Esophagus squamous epithelium (tissue), 5 donors: Measurements from ENCODE around the gene PI4KA. TPM values are rescaled to one million over a fixed set of nuclear protein-coding genes. Genes with fewer than 3 reads are reported as not detected.
"Not testable (repeated sequence)": the region's sequence is repeated elsewhere in the genome, so short reads cannot be mapped to it uniquely, and the experiment has no call there.

ENCODE experiments used
- DNase-seq: peaks from one replicate; lab custom pipeline; 2025; lab: John Stamatoyannopoulos, UW
- H3K27ac ChIP-seq, 4 donors: fragments of 200-600 bp; sonication (generic); one replicate each; pipeline ENCODE4 v1.5.1; 2016 to 2019; ENCODE audit warnings: mild to moderate bottlenecking in 1 of 4
- H3K27me3 ChIP-seq, 4 donors: fragments of 200-600 bp; sonication (generic); 1 replicate in 3 of 4; 2 replicates in 1 of 4; pipeline versions ENCODE4 v1.5.1 to v1.6.0; 2017 to 2021; ENCODE audit warnings: antibody characterized with exemption in 1 of 4
- H3K36me3 ChIP-seq, 3 donors: fragments of 200-600 bp; sonication (generic); one replicate each; pipeline ENCODE4 v1.5.1; 2016 to 2019
- H3K4me1 ChIP-seq, 3 donors: fragments of 200-600 bp; sonication (generic); one replicate each; pipeline ENCODE4 v1.5.1; 2017 to 2019
- H3K4me3 ChIP-seq, 4 donors: fragments of 200-600 bp; sonication (generic); 1 replicate in 3 of 4; 2 replicates in 1 of 4; pipeline ENCODE4 v1.5.1; 2016 to 2019; ENCODE audit warnings: mild to moderate bottlenecking in 2 of 4, moderate library complexity in 1 of 4
- H3K9me3 ChIP-seq, 3 donors: fragments of 200-600 bp; sonication (generic); one replicate each; pipeline ENCODE4 v1.5.1; 2016 to 2019
- POLR2A ChIP-seq, 4 donors: fragments of 450-650 bp; IDR thresholded peaks; one replicate each; pipeline ENCODE4 v1.6.1; 2017; ENCODE audit warnings: antibody characterized with exemption in 4 of 4, mild to moderate bottlenecking in 4 of 4, moderate library complexity in 3 of 4
- WGBS, 2 donors: methylation state at CpG; one replicate each; pipeline ENCODE4 v1.1.5; 2018; 5-methylcytosine and 5-hydroxymethylcytosine counted together
- intact Hi-C: fragments of 100-400 bp; cut with DNase I; formaldehyde crosslinking; loops from one replicate; pipeline ENCODE4 v1.15.0; 2022
- total RNA-seq, 4 donors: library from RNA; depleted of rRNA; stranded (reverse); fragments of >200 nt; gene quantifications; one replicate each; pipeline ENCODE4 v1.1.0, GENCODE V29; 2016
- TF ChIP-seq, protein P1 (sequence below), 6 experiments: fragments of 450-650 bp in 4 of 6; fragments of 200-600 bp in 2 of 6; sonication (generic) in 2 of 6; IDR thresholded peaks; one replicate each; pipeline ENCODE4 v1.5.1; 2016 to 2019; ENCODE audit warnings: antibody characterized with exemption in 6 of 6, mild to moderate bottlenecking in 4 of 6, moderate library complexity in 4 of 6
- donor health status: DM: yes; HTN: yes; CAD: no.

PI4KA gene
- total RNA-seq, 4 donors from 2014 or later: 25.4 to 48.6 (median 33.8) TPM

DNA sequence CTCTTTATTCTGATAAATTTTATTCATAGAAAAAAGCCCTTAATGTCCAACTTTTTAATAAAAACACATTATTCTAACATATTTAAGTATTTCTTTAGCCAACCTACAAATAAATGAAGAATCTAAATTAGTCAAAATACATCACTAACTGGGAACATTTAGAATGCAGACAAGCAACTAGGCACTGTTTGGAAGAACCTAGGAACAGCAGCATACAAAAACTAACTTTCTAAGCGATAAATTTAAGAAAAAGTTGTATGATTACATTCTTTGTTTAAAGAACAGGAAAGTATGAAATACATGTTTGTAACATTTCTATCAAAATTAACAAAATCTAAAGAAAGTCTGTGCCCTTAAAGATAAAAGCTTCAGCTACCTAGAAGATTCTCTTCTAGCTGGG lies 35.3 kb downstream of the PI4KA start:
- H3K36me3 ChIP-seq: peaks cover 0 to 96% (median 22%) of the 10 kb centered on the region in 3 donors

DNA sequence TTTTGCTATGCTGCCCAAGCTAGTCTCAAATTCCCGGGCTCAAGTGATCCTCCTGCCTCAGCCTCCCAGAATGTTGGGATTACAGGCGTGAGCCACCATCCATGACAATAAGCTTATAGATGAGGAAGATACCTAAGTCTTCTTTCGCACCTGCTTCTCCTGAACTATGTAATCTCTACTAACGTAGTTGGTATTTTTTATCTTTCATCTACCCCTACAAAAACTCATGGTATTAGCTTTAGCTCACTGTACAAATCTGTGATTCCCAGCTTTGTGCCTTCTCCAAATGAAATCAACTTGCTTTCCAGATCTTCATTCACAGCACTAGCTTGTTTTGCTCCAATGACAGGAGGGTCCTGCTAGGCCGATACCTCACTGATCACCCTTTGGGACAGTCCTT lies 36.4 kb downstream of the PI4KA start:
- intact Hi-C loops: no loop called here
- H3K27me3 ChIP-seq: no peaks in the 10 kb centered on the region
- no peak for TF ChIP-seq POLR2A (IDR thresholded peaks at IDR 0.05)
- TF ChIP-seq, protein P1, sequence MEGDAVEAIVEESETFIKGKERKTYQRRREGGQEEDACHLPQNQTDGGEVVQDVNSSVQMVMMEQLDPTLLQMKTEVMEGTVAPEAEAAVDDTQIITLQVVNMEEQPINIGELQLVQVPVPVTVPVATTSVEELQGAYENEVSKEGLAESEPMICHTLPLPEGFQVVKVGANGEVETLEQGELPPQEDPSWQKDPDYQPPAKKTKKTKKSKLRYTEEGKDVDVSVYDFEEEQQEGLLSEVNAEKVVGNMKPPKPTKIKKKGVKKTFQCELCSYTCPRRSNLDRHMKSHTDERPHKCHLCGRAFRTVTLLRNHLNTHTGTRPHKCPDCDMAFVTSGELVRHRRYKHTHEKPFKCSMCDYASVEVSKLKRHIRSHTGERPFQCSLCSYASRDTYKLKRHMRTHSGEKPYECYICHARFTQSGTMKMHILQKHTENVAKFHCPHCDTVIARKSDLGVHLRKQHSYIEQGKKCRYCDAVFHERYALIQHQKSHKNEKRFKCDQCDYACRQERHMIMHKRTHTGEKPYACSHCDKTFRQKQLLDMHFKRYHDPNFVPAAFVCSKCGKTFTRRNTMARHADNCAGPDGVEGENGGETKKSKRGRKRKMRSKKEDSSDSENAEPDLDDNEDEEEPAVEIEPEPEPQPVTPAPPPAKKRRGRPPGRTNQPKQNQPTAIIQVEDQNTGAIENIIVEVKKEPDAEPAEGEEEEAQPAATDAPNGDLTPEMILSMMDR (IDR thresholded peaks at IDR 0.05): no peak
- H3K4me1 ChIP-seq: no peaks in the 10 kb centered on the region
- H3K9me3 ChIP-seq: no peaks in the 10 kb centered on the region
- H3K4me3 ChIP-seq: no peak overlapping the region
- peaks cover 0 to 98% (median 27%) of the 10 kb centered on the region in 3 donors for H3K36me3 ChIP-seq
- WGBS, 2 donors: 95 to 98% methylated on average over 5 of the region's 5 CpGs
- no peak overlapping the region for H3K27ac ChIP-seq
- DNase-seq: no peak

More for the DNA sequence above, 35.3 kb downstream of the PI4KA start:
- 80 to 93% methylated on average over 1 of the region's 1 CpG for WGBS, 2 donors
- Histone ChIP-seq H3K4me1 (no peaks in the 10 kb centered on the region), H3K9me3 (no peaks in the 10 kb centered on the region), H3K27me3 (no peaks in the 10 kb centered on the region), H3K27ac (no peak overlapping the region), H3K4me3 (no peak overlapping the region)
- no peak for DNase-seq
- intact Hi-C loops: no loop called here
- no peak for TF ChIP-seq POLR2A (IDR thresholded peaks at IDR 0.05)
- TF ChIP-seq, protein P1 (IDR thresholded peaks at IDR 0.05): no peak

DNA sequence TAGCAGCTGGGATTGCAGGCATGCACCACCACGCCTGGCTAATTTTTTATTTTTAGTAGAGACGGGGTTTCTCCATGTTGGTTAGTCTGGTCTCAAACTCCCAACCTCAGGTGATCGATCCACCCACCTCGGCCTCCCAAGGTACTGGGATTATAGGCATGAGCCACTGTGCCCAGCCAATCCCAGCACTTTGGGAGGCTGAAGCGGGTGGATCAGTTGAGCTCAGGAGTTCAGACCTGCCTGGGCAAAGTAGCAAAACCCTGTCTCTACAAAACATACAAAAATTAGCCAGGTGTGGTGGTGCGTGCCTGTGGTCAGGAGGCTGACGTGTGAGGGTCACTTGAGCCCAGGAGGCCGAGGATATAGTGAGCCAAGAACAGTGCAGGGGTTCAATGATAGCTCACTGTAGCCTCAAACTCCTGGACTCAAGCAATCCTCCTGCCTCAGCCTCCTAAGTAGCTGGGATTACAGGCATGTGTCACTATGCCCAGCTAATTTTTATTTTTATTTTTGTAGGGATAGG lies 36.8 kb downstream of the PI4KA start:
- WGBS, 2 donors: 95 to 97% methylated on average over 4 to 7 of the region's 8 CpGs
- intact Hi-C loops, DNase-seq, H3K27me3 ChIP-seq, H3K4me3 ChIP-seq, H3K27ac ChIP-seq, H3K9me3 ChIP-seq, H3K4me1 ChIP-seq: not testable (repeated sequence)
- H3K36me3 ChIP-seq: peaks cover 0 to 98% (median 27%) of the 10 kb centered on the region in 3 donors

DNA sequence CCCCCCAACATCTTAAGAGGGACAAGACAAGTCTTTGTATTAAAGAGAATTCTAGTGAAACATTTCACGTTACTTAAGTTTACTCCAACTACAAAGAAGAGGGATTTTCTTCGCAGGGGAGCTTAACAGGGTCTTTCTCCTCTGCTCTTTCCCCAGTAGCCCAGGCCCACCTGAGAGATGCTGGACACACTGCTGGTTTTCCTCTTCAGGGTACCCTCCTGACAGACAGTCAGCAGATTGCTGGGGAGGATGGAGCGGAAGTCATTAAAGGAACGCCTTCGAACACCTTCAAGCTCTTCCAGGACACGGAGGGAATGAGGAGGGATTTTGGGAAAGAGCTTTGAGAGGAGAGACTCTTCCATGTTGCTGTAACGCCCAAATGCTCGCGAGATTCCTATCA lies 39.1 kb downstream of the PI4KA start:
- intact Hi-C loops: no loop called here
- Histone ChIP-seq H3K27ac (no peak overlapping the region), H3K27me3 (no peaks in the 10 kb centered on the region), H3K9me3 (no peaks in the 10 kb centered on the region), H3K4me3 (no peak overlapping the region), H3K36me3 (peaks cover 0 to 98% (median 27%) of the 10 kb centered on the region in 3 donors), H3K4me1 (no peaks in the 10 kb centered on the region)
- no peak for DNase-seq
- 93 to 98% methylated on average over 8 to 9 of the region's 9 CpGs for WGBS, 2 donors
- no peak for TF ChIP-seq POLR2A (IDR thresholded peaks at IDR 0.05)
- TF ChIP-seq, protein P1 (IDR thresholded peaks at IDR 0.05): no peak

DNA sequence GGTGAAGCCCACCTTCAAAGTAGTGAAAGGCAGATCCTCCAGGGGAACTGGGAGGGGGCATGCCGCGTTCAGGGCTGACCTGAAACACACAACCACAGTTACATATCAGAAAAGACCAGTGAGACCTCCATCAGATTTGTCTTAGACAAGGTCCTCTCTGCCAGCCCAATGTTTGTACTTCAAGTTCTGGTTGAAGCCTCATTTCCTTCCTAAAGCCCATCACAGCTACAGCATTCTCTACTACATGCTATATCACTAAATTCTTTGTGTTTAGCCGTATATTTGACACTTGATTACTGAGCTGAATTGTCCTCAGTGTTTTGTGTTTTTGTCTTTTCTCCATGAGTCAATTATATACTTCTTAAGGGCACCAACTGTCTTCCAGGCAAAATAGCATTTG lies 40.1 kb downstream of the PI4KA start:
- Histone ChIP-seq H3K36me3 (peaks cover 0 to 98% (median 21%) of the 10 kb centered on the region in 3 donors), H3K4me3 (no peak overlapping the region), H3K4me1 (no peaks in the 10 kb centered on the region), H3K27me3 (no peaks in the 10 kb centered on the region), H3K27ac (no peak overlapping the region), H3K9me3 (no peaks in the 10 kb centered on the region)
- TF ChIP-seq, protein P1 (IDR thresholded peaks at IDR 0.05): no peak
- TF ChIP-seq POLR2A (IDR thresholded peaks at IDR 0.05): no peak
- no peak for DNase-seq
- intact Hi-C loops: no loop called here
- WGBS, 2 donors: 87 to 88% methylated on average over 3 of the region's 3 CpGs

DNA sequence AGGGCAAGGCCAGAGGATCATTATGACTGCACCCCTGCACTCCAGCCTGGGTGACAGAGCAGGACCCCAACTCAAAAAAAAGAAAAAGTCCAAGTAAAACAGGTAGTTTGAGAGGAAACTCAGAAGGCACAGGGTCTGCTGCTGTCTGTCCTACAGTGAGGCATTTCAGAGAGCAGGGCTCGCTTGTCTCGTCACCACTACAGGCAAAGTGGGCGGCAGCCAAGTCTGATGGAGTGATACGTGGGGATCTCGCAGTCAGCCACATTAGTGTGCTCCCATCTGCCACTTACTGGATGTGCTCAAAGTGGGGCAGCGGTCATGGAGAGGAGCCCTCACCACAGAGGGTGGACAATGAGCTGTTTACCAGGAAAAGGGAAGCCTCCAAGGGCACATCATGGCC lies 42.1 kb downstream of the PI4KA start:
- no peak for DNase-seq
- Histone ChIP-seq H3K27me3 (no peaks in the 10 kb centered on the region), H3K4me3 (no peak overlapping the region), H3K36me3 (peaks cover 0 to 99% (median 27%) of the 10 kb centered on the region in 3 donors), H3K9me3 (no peaks in the 10 kb centered on the region), H3K27ac (no peak overlapping the region), H3K4me1 (no peaks in the 10 kb centered on the region)
- 93 to 98% methylated on average over 5 to 6 of the region's 6 CpGs for WGBS, 2 donors
- TF ChIP-seq, protein P1 (IDR thresholded peaks at IDR 0.05): no peak
- no peak for TF ChIP-seq POLR2A (IDR thresholded peaks at IDR 0.05)
- intact Hi-C loops: no loop called here
